ENCODE results near the gene ALG2. TPM values are rescaled to one million over a fixed set of nuclear protein-coding genes. Genes with fewer than 3 reads are reported as not detected.

Gene ALG2
- total and polyA plus RNA-seq, 2 of the 4 experiments (the other 2 are of a cell fraction), result 36.4 to 38.4 TPM

DNA sequence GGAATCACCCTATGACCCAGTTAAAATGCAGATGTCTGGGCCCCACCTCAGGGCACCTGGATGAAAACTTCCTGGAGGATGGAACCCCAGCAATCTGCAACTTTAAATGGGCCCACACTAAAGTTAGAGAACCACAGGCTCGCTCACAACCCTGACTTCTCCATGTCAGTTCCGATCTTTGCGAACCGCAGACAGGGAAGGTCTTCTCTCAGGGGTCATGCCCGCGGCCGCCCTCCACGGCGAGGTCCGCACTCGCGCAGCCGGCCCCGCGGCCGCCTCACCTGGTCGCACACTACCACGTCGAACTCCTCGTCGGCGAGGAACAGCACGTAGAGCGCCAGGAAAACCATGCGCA lies 499 bp downstream of the ALG2 start:
- Histone ChIP-seq H3K18ac (ENCODE audit: low read depth, low read length) (no peak overlapping the region), H3K27ac (ENCODE audit: insufficient read depth, low read length) (peak overlapping the region; percentile 98), H3K79me1 (ENCODE audit: low read depth in 1 of 2, low read length in 2 of 2) (peaks cover 19 to 72% of the 10 kb centered on the region in 2 experiments), H2BK120ac (ENCODE audit: low read depth, low read length) (no peak overlapping the region), H2BK5ac (ENCODE audit: low read depth, low read length, poor library complexity, severe bottlenecking) (peak overlapping the region; percentile 85), H3K9me3 (ENCODE audit: control insufficient read depth, insufficient read depth, low read length) (no peaks in the 10 kb centered on the region), H2BK20ac (ENCODE audit: low read depth, low read length) (no peak overlapping the region), H3K4me3 (ENCODE audit: insufficient read depth, low read depth, low read length) (peak overlapping the region; percentile 92), H4K5ac (ENCODE audit: low read depth, low read length) (peak overlapping the region; percentile 70; the same call in 1 of the 2 replicates), H4K8ac (ENCODE audit: low read depth in 2 of 2, low read length in 2 of 2) (peak overlapping the region; percentile 78 to 79; a peak in 2 of 4 replicates), H3K27me3 (ENCODE audit: control insufficient read depth, insufficient read depth, low read length) (no peaks in the 10 kb centered on the region), H3K14ac (replicated peaks; ENCODE audit: low read depth, low read length) (peak overlapping the region; percentile 53), H2AFZ (replicated peaks; ENCODE audit: low read length, poor library complexity) (peak overlapping the region; percentile 97), H3K9me1 (ENCODE audit: insufficient read depth, low read length) (no peaks in the 10 kb centered on the region; the same call in 1 of the 2 replicates), H4K91ac (ENCODE audit: insufficient read depth, low read depth, low read length) (peak overlapping the region; percentile 54; the same call in 1 of the 2 replicates), H4K20me1 (ENCODE audit: insufficient read depth, low read length) (peaks cover 62% of the 10 kb centered on the region), H2BK15ac (ENCODE audit: low read depth, low read length) (no peak overlapping the region), H3K23ac (ENCODE audit: low read depth, low read length) (peak overlapping the region; percentile 97), H3K4me1 (ENCODE audit: control insufficient read depth, insufficient read depth, low read length) (no peaks in the 10 kb centered on the region; the same call in none of the 2 replicates), H3K4ac (ENCODE audit: low read depth, low read length) (peak overlapping the region; percentile 73), H3K56ac (ENCODE audit: extremely low read depth, insufficient read depth, low read length) (peak overlapping the region; percentile 34; the same call in 1 of the 2 replicates), H3K4me2 (ENCODE audit: low read depth, low read length) (peak overlapping the region; percentile 97), H3K9ac (ENCODE audit: low read depth, low read length) (peak overlapping the region; percentile 95), H2AK9ac (replicated peaks; ENCODE audit: low read depth, low read length, poor library complexity) (peak overlapping the region; percentile 90), H2AK5ac (ENCODE audit: low read depth, low read length) (peak overlapping the region; percentile 53; the same call in 1 of the 2 replicates), H3K36me3 (ENCODE audit: control insufficient read depth, insufficient read depth, low read length) (peaks cover 17% of the 10 kb centered on the region)
- dilution Hi-C loops (cut with HindIII; ENCODE audit: low sequenced_read_pairs, unreplicated experiment), result no loop called here
- WGBS, 2 experiments (ENCODE audit: extremely low coverage in 2 of 2, insufficient read length in 1 of 2), result 1% methylated on average over 23 of the region's 25 CpGs; no CpG with 5 or more reads in 1 of the 2 experiments
- DNase-seq, result no peak
- ATAC-seq (ENCODE audit: low read depth), result no peak
- POLR2A ChIA-PET (ENCODE audit: unreplicated experiment), result no interaction called here
- in situ Hi-C loops (cut with MboI; ENCODE audit: low sequenced_read_pairs), result no loop called here
- CTCF ChIA-PET, result interaction anchor here (1.0 to 2.4 kb wide), 2 partner anchors 19 to 37 kb away, joined by 3 to 12 read pairs; no protein-coding TSS in a partner anchor
- intact Hi-C loops (cut with micrococcal nuclease), result loop anchor here (10.0 kb wide), 1 partner anchor 56 kb away; no protein-coding TSS in a partner anchor
- BruUV-seq (replicated peaks), result no TSS peak
- TF ChIP-seq BHLHE40 (IDR thresholded peaks at IDR 0.05; ENCODE audit: low read depth, low read length), result no peak
- TF ChIP-seq MAFK (IDR thresholded peaks at IDR 0.05; ENCODE audit: low read depth, low read length), result no peak
- no peak for TF ChIP-seq CHD1 (IDR thresholded peaks at IDR 0.05; ENCODE audit: low read depth, low read length)
- TF ChIP-seq, protein P1, sequence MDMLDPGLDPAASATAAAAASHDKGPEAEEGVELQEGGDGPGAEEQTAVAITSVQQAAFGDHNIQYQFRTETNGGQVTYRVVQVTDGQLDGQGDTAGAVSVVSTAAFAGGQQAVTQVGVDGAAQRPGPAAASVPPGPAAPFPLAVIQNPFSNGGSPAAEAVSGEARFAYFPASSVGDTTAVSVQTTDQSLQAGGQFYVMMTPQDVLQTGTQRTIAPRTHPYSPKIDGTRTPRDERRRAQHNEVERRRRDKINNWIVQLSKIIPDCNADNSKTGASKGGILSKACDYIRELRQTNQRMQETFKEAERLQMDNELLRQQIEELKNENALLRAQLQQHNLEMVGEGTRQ (IDR thresholded peaks at IDR 0.05; ENCODE audit: low read depth, low read length), result no peak
- TF ChIP-seq, protein P2, sequence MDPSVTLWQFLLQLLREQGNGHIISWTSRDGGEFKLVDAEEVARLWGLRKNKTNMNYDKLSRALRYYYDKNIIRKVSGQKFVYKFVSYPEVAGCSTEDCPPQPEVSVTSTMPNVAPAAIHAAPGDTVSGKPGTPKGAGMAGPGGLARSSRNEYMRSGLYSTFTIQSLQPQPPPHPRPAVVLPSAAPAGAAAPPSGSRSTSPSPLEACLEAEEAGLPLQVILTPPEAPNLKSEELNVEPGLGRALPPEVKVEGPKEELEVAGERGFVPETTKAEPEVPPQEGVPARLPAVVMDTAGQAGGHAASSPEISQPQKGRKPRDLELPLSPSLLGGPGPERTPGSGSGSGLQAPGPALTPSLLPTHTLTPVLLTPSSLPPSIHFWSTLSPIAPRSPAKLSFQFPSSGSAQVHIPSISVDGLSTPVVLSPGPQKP (IDR thresholded peaks at IDR 0.05; ENCODE audit: borderline replicate concordance, low read depth, low read length), result no peak
- TF ChIP-seq, protein P3, sequence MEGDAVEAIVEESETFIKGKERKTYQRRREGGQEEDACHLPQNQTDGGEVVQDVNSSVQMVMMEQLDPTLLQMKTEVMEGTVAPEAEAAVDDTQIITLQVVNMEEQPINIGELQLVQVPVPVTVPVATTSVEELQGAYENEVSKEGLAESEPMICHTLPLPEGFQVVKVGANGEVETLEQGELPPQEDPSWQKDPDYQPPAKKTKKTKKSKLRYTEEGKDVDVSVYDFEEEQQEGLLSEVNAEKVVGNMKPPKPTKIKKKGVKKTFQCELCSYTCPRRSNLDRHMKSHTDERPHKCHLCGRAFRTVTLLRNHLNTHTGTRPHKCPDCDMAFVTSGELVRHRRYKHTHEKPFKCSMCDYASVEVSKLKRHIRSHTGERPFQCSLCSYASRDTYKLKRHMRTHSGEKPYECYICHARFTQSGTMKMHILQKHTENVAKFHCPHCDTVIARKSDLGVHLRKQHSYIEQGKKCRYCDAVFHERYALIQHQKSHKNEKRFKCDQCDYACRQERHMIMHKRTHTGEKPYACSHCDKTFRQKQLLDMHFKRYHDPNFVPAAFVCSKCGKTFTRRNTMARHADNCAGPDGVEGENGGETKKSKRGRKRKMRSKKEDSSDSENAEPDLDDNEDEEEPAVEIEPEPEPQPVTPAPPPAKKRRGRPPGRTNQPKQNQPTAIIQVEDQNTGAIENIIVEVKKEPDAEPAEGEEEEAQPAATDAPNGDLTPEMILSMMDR (conservative IDR thresholded peaks at IDR 0.05; ENCODE audit: low read depth, low read length), result no peak
- no peak for TF ChIP-seq MXI1 (IDR thresholded peaks at IDR 0.05; ENCODE audit: borderline replicate concordance, low read depth, low read length)
- no peak for TF ChIP-seq RFX5 (IDR thresholded peaks at IDR 0.05; ENCODE audit: low read depth, low read length)
- no peak for TF ChIP-seq RAD21 (IDR thresholded peaks at IDR 0.05; ENCODE audit: low read length)
- no peak for TF ChIP-seq MAZ (IDR thresholded peaks at IDR 0.05; ENCODE audit: borderline replicate concordance, low read depth, low read length)
- no peak for TF ChIP-seq CEBPB (IDR thresholded peaks at IDR 0.05; ENCODE audit: low read depth, low read length)
- TF ChIP-seq FOS (IDR thresholded peaks at IDR 0.05; ENCODE audit: low read depth, low read length), result no peak
